CD4-positive, alpha-beta T cell treated with Interleukin-17A for 1 hour (primary cell): ENCODE results near the gene EYA2.
"Not testable (repeated sequence)": the region's sequence is repeated elsewhere in the genome, so short reads cannot be mapped to it uniquely, and the experiment has no call there.

Source experiments
- DNase-seq: peaks from one replicate; pipeline ENCODE4 v3.0.0-alpha.2; 2020

Gene EYA2

GRCh38 chr20:46959081-46959692 is 64.5 kb downstream of the EYA2 start:
- DNase-seq = no peak

- DNase-seq = no peak
Observed at GRCh38 chr20:46959821-46960220, 65.2 kb downstream of the EYA2 start.

GRCh38 chr20:46960536-46960935 is 65.9 kb downstream of the EYA2 start:
- no peak for DNase-seq

GRCh38 chr20:46961968-46962367 is 67.3 kb downstream of the EYA2 start:
- not testable (repeated sequence) for DNase-seq

GRCh38 chr20:46962452-46963195 is 68.0 kb downstream of the EYA2 start:
- no peak for DNase-seq

GRCh38 chr20:46963196-46963529 is 68.5 kb downstream of the EYA2 start:
- no peak for DNase-seq

- no peak for DNase-seq
Observed at GRCh38 chr20:46963758-46964617, 69.3 kb downstream of the EYA2 start.

GRCh38 chr20:46964618-46965455 is 70.2 kb downstream of the EYA2 start:
- no peak for DNase-seq

GRCh38 chr20:46965477-46965876 is 70.8 kb downstream of the EYA2 start:
- no peak for DNase-seq

- DNase-seq = no peak
Observed at GRCh38 chr20:46967646-46968045, 73.0 kb downstream of the EYA2 start.

GRCh38 chr20:46970937-46971630 is 76.4 kb downstream of the EYA2 start:
- DNase-seq = peak; percentile 34

GRCh38 chr20:46973766-46974165 is 79.1 kb downstream of the EYA2 start:
- DNase-seq = no peak

GRCh38 chr20:46974669-46975434 is 80.2 kb downstream of the EYA2 start:
- no peak for DNase-seq

- no peak for DNase-seq
Observed at GRCh38 chr20:46975976-46976375, 81.3 kb downstream of the EYA2 start.

- no peak for DNase-seq
Observed at GRCh38 chr20:46977204-46977603, 82.6 kb downstream of the EYA2 start.

- DNase-seq = no peak
Observed at GRCh38 chr20:46977909-46978588, 83.4 kb downstream of the EYA2 start.

- no peak for DNase-seq
Observed at GRCh38 chr20:46978951-46979491, 84.4 kb downstream of the EYA2 start.

GRCh38 chr20:46979603-46980241 is 85.1 kb downstream of the EYA2 start:
- no peak for DNase-seq

GRCh38 chr20:46981184-46981583 is 86.5 kb downstream of the EYA2 start:
- DNase-seq = no peak

- DNase-seq = no peak
Observed at GRCh38 chr20:46983466-46983865, 88.8 kb downstream of the EYA2 start.
